ENCODE results near the gene PINLYP. TPM values are rescaled to one million over a fixed set of nuclear protein-coding genes. Genes with fewer than 3 reads are reported as not detected.

Gene PINLYP
- polyA plus RNA-seq, 1 of the 3 experiments (the other 2 are of a cell fraction) = 5.5 TPM

- Histone ChIP-seq H3K9ac (peak overlapping the region; percentile 86), H3K4me1 (ENCODE audit: control insufficient read depth in 1 of 2, insufficient read depth in 2 of 2, low read depth in 1 of 2, low read length in 1 of 2) (peaks cover 7 to 12% of the 10 kb centered on the region in 2 experiments; a peak in 2 of 4 replicates), H3K79me2 (ENCODE audit: insufficient read depth) (peaks cover 38% of the 10 kb centered on the region), H3K36me3 (replicated peaks in 1 of 2; ENCODE audit: control insufficient read depth in 1 of 2, insufficient read depth in 2 of 2, low read length in 1 of 2) (peaks cover 0 to 3% of the 10 kb centered on the region in 2 experiments), H3K9me2 (no peaks in the 10 kb centered on the region), H3F3A (replicated peaks; ENCODE audit: insufficient read depth) (peaks cover 4% of the 10 kb centered on the region), H3K4me2 (peak overlapping the region; percentile 87), H3K27me3 (ENCODE audit: insufficient read depth) (no peaks in the 10 kb centered on the region), H4K20me1 (ENCODE audit: insufficient read depth) (no peaks in the 10 kb centered on the region), H3K9me3 (no peaks in the 10 kb centered on the region), H3K4me3 (ENCODE audit: low read depth in 2 of 2, low read length in 1 of 2) (peak overlapping the region; percentile 68 to 72), H3K27ac (ENCODE audit: low read depth in 2 of 2, low read length in 1 of 2) (peak overlapping the region; percentile 74 to 98), H2AFZ (ENCODE audit: low read depth) (peak overlapping the region; percentile 88; the same call in 1 of the 2 replicates)
- WGBS (ENCODE audit: low lambda C conversion rate) = 60% methylated on average over 23 of the region's 23 CpGs
- DNase-seq = no peak
- TF ChIP-seq RCOR1 (IDR thresholded peaks at IDR 0.05; ENCODE audit: low read length) (no peak), CTCF (IDR thresholded peaks at IDR 0.05) (no peak), MEF2A (IDR thresholded peaks at IDR 0.05; ENCODE audit: borderline replicate concordance, low read depth) (no peak), SMC3 (IDR thresholded peaks at IDR 0.05; ENCODE audit: low read depth, low read length) (no peak), GATA2 (CRISPR knock-in tag; IDR thresholded peaks at IDR 0.05) (no peak), PBX3 (IDR thresholded peaks at IDR 0.05) (no peak), ZBTB33 (IDR thresholded peaks at IDR 0.05; ENCODE audit: borderline replicate concordance, low read depth) (no peak), JUND (IDR thresholded peaks at IDR 0.05) (no peak), TCF12 (IDR thresholded peaks at IDR 0.05) (no peak), POLR2AphosphoS5 (IDR thresholded peaks at IDR 0.05; ENCODE audit: low read depth, low read length) (no peak)
- ChIA-PET POLR2A (interaction anchor here (1.1 kb wide), 1 partner anchor 48 kb away, joined by 5 read pairs; no protein-coding TSS in a partner anchor), CTCF (interaction anchor here (0.6 to 2.5 kb wide), 2 partner anchors 65 to 1154 kb away, joined by 3 to 7 read pairs; no protein-coding TSS in a partner anchor)
Observed at GRCh38 chr19:43620061-43621001, 44.7 kb downstream of the PINLYP start.

- H3K9me2 ChIP-seq = no peaks in the 10 kb centered on the region
- no peak overlapping the region for H2AFZ ChIP-seq (ENCODE audit: low read depth)
- H3K27ac ChIP-seq (ENCODE audit: low read depth in 2 of 2, low read length in 1 of 2) = no peak overlapping the region
- no peaks in the 10 kb centered on the region for H3K9me3 ChIP-seq
- DNase-seq = no peak
- WGBS (ENCODE audit: low lambda C conversion rate) = 67% methylated on average over 4 of the region's 4 CpGs
- POLR2A ChIA-PET = no interaction called here
- no peak overlapping the region for H3K4me2 ChIP-seq
- CTCF ChIA-PET = interaction anchor here (2.5 kb wide), 1 partner anchor 67 kb away, joined by 7 read pairs; no protein-coding TSS in a partner anchor
- H3K36me3 ChIP-seq (replicated peaks in 1 of 2; ENCODE audit: control insufficient read depth in 1 of 2, insufficient read depth in 2 of 2, low read length in 1 of 2) = peaks cover 0 to 3% of the 10 kb centered on the region in 2 experiments
- no peak overlapping the region for H3K9ac ChIP-seq
- peaks cover 20% of the 10 kb centered on the region for H3K79me2 ChIP-seq (ENCODE audit: insufficient read depth)
- TF ChIP-seq RFX5 (IDR thresholded peaks at IDR 0.05; ENCODE audit: low read length) = no peak
- H3K27me3 ChIP-seq (ENCODE audit: insufficient read depth) = no peaks in the 10 kb centered on the region
- H3F3A ChIP-seq (replicated peaks; ENCODE audit: insufficient read depth) = peaks cover 4% of the 10 kb centered on the region
- peaks cover 7 to 12% of the 10 kb centered on the region in 2 experiments; a peak in 2 of 4 replicates for H3K4me1 ChIP-seq (ENCODE audit: control insufficient read depth in 1 of 2, insufficient read depth in 2 of 2, low read depth in 1 of 2, low read length in 1 of 2)
- H3K4me3 ChIP-seq (ENCODE audit: low read depth in 2 of 2, low read length in 1 of 2) = no peak overlapping the region
- no peaks in the 10 kb centered on the region for H4K20me1 ChIP-seq (ENCODE audit: insufficient read depth)
Observed at GRCh38 chr19:43622070-43622469, 46.5 kb downstream of the PINLYP start.
